D341Med (cell line): Measurements from ENCODE around the gene HES3.

Experiments used
- DNase-seq: peaks from one replicate; pipeline ENCODE4 v3.0.0; 2012; ENCODE audit warnings: low spot score

HES3 gene

GRCh38 chr1:6246497-6247467 is 2.8 kb downstream of the HES3 start:
- DNase-seq, result peak; percentile 88

GRCh38 chr1:6247651-6248050 is 3.7 kb downstream of the HES3 start:
- no peak for DNase-seq

- no peak for DNase-seq
Observed at GRCh38 chr1:6248161-6248776, 4.3 kb downstream of the HES3 start.

- peak; percentile 62 for DNase-seq
Observed at GRCh38 chr1:6248932-6249738, 5.2 kb downstream of the HES3 start.

- peak; percentile 62 for DNase-seq
Observed at GRCh38 chr1:6249739-6250689, 6.0 kb downstream of the HES3 start.

- no peak for DNase-seq
Observed at GRCh38 chr1:6251233-6251632, 7.3 kb downstream of the HES3 start.

GRCh38 chr1:6251681-6252373 is 7.8 kb downstream of the HES3 start:
- no peak for DNase-seq

GRCh38 chr1:6252374-6252710 is 8.4 kb downstream of the HES3 start:
- no peak for DNase-seq

- no peak for DNase-seq
Observed at GRCh38 chr1:6253380-6253779, 9.4 kb downstream of the HES3 start.

- no peak for DNase-seq
Observed at GRCh38 chr1:6254691-6255090, 10.7 kb downstream of the HES3 start.

- no peak for DNase-seq
Observed at GRCh38 chr1:6256645-6257044, 12.7 kb downstream of the HES3 start.

- no peak for DNase-seq
Observed at GRCh38 chr1:6257541-6258069, 13.6 kb downstream of the HES3 start.

GRCh38 chr1:6258675-6259074 is 14.7 kb downstream of the HES3 start:
- no peak for DNase-seq

GRCh38 chr1:6259491-6260362 is 15.7 kb downstream of the HES3 start:
- DNase-seq, result peak; percentile 81

GRCh38 chr1:6260433-6260934 is 16.5 kb downstream of the HES3 start:
- peak; percentile 66 for DNase-seq

GRCh38 chr1:6260961-6261614 is 17.1 kb downstream of the HES3 start, which contains the start of gene GPR153:
Gene GPR153 (minus strand): TSS chr1:6261098. CDS start chr1:6254905, 6,193 bp downstream.
- DNase-seq, result peak; percentile 85

GRCh38 chr1:6261615-6261995 is 17.6 kb downstream of the HES3 start:
- peak; percentile 44 for DNase-seq

- no peak for DNase-seq
Observed at GRCh38 chr1:6262555-6263420, 18.8 kb downstream of the HES3 start.
